ENCODE data around the gene UBA5.

The UBA5 gene

GRCh38 chr3:132654190-132654589, 5.9 kb upstream of the UBA5 start:
- DNase-seq (ENCODE audit: low spot score), result no peak

GRCh38 chr3:132654721-132655120, 5.4 kb upstream of the UBA5 start:
- no peak for DNase-seq (ENCODE audit: low spot score)

- no peak for DNase-seq (ENCODE audit: low spot score)
Observed at GRCh38 chr3:132655471-132655870, 4.7 kb upstream of the UBA5 start.

GRCh38 chr3:132657869-132658747, 2.0 kb upstream of the UBA5 start:
- DNase-seq (ENCODE audit: low spot score), result no peak

- no peak for DNase-seq (ENCODE audit: low spot score)
Observed at GRCh38 chr3:132659000-132659364, 1.1 kb upstream of the UBA5 start.

GRCh38 chr3:132659365-132660051, 621 bp upstream of the UBA5 start, which contains the start of gene ACAD11:
Gene ACAD11, minus strand, starts transcription at chr3:132659809. Its CDS starts 58 bp downstream, at chr3:132659751.
- peak; percentile 38 for DNase-seq (ENCODE audit: low spot score)

- DNase-seq (ENCODE audit: low spot score), result no peak
Observed at GRCh38 chr3:132660811-132661070, 612 bp downstream of the UBA5 start.

GRCh38 chr3:132661101-132661500, 972 bp downstream of the UBA5 start:
- DNase-seq (ENCODE audit: low spot score), result no peak

GRCh38 chr3:132662212-132662611, 2.1 kb downstream of the UBA5 start:
- no peak for DNase-seq (ENCODE audit: low spot score)

GRCh38 chr3:132665230-132665745, 5.2 kb downstream of the UBA5 start:
- DNase-seq (ENCODE audit: low spot score), result no peak

GRCh38 chr3:132669256-132669777, 9.2 kb downstream of the UBA5 start:
- DNase-seq (ENCODE audit: low spot score), result no peak

GRCh38 chr3:132675408-132675807, 15.3 kb downstream of the UBA5 start:
- DNase-seq (ENCODE audit: low spot score), result no peak

- no peak for DNase-seq (ENCODE audit: low spot score)
Observed at GRCh38 chr3:132679911-132680310, 19.8 kb downstream of the UBA5 start.

- no peak for DNase-seq (ENCODE audit: low spot score)
Observed at GRCh38 chr3:132681421-132681820, 21.3 kb downstream of the UBA5 start.

GRCh38 chr3:132682201-132682600, 22.1 kb downstream of the UBA5 start:
- no peak for DNase-seq (ENCODE audit: low spot score)

GRCh38 chr3:132690040-132690439, 29.9 kb downstream of the UBA5 start:
- DNase-seq (ENCODE audit: low spot score), result no peak

- DNase-seq (ENCODE audit: low spot score), result no peak
Observed at GRCh38 chr3:132694991-132695390, 34.9 kb downstream of the UBA5 start.

- DNase-seq (ENCODE audit: low spot score), result no peak
Observed at GRCh38 chr3:132695422-132695821, 35.3 kb downstream of the UBA5 start.

GRCh38 chr3:132703733-132704132, 43.6 kb downstream of the UBA5 start:
- DNase-seq (ENCODE audit: low spot score), result no peak

- DNase-seq (ENCODE audit: low spot score), result no peak
Observed at GRCh38 chr3:132709761-132710160, 49.6 kb downstream of the UBA5 start.

- no peak for DNase-seq (ENCODE audit: low spot score)
Observed at GRCh38 chr3:132710311-132710710, 50.2 kb downstream of the UBA5 start.

GRCh38 chr3:132713977-132714727, 54.0 kb downstream of the UBA5 start:
- no peak for DNase-seq (ENCODE audit: low spot score)

Measured in CD4-positive, alpha-beta T cell treated with Interleukin-2 at 100 ng/mL for 4 hours (primary cell).